MG63 (cell line): Measurements from ENCODE around the gene TCFL5. TPM values are rescaled to one million over a fixed set of nuclear protein-coding genes. Genes with fewer than 3 reads are reported as not detected.

ENCODE experiments used
- DNase-seq: peaks from one replicate; pipeline ENCODE4 v3.0.0-alpha.2; 2020
- H3K27me3 ChIP-seq: fragments of 250-450 bp; sonication (Bioruptor Pico); 2 replicates; pipeline ENCODE4 v1.5.1; 2020; ENCODE audit warnings: mild to moderate bottlenecking, moderate library complexity
- H3K36me3 ChIP-seq: fragments of 250-450 bp; sonication (Bioruptor Pico); 2 replicates; pipeline ENCODE4 v1.5.1; 2020; ENCODE audit warnings: mild to moderate bottlenecking, moderate library complexity
- H3K4me3 ChIP-seq: fragments of 250-450 bp; sonication (Bioruptor Pico); 2 replicates; pipeline ENCODE4 v1.5.1; 2020; ENCODE audit warnings: mild to moderate bottlenecking, moderate library complexity
- H3K9me3 ChIP-seq: fragments of 250-450 bp; sonication (Bioruptor Pico); 2 replicates; pipeline ENCODE4 v1.5.1; 2020; ENCODE audit warnings: mild to moderate bottlenecking, moderate library complexity
- total RNA-seq: library from RNA; depleted of rRNA; stranded (reverse); fragments of >200 nt; shearing (Covaris generic); gene quantifications from 2 replicates; pipeline ENCODE4 v1.2.3, GENCODE V29; 2014; ENCODE audit warnings: low replicate concordance

The TCFL5 gene
- total RNA-seq, 1 experiment from 2014 or later: 25.4 TPM

GRCh38 chr20:62825333-62825985, 36.2 kb downstream of the TCFL5 start:
- Histone ChIP-seq H3K36me3 (no peaks in the 10 kb centered on the region), H3K4me3 (no peak overlapping the region), H3K9me3 (no peaks in the 10 kb centered on the region), H3K27me3 (no peaks in the 10 kb centered on the region)
- no peak for DNase-seq

GRCh38 chr20:62824476-62825332, 36.9 kb downstream of the TCFL5 start:
- H3K4me3 ChIP-seq: peak overlapping the region; percentile 37

GRCh38 chr20:62823688-62824475, 37.7 kb downstream of the TCFL5 start:
- Histone ChIP-seq H3K4me3 (no peak overlapping the region), H3K27me3 (no peaks in the 10 kb centered on the region), H3K36me3 (no peaks in the 10 kb centered on the region), H3K9me3 (no peaks in the 10 kb centered on the region)
- DNase-seq: no peak

More at GRCh38 chr20:62824476-62825332, 36.9 kb downstream of the TCFL5 start:
- H3K9me3 ChIP-seq: no peaks in the 10 kb centered on the region
- DNase-seq: peak; percentile 67
- no peaks in the 10 kb centered on the region for H3K36me3 ChIP-seq
- no peaks in the 10 kb centered on the region for H3K27me3 ChIP-seq

- no peaks in the 10 kb centered on the region for H3K9me3 ChIP-seq
- no peak for DNase-seq
- H3K4me3 ChIP-seq: no peak overlapping the region
- no peaks in the 10 kb centered on the region for H3K27me3 ChIP-seq
- H3K36me3 ChIP-seq: no peaks in the 10 kb centered on the region
Measured at GRCh38 chr20:62822788-62823651, 38.6 kb downstream of the TCFL5 start.

GRCh38 chr20:62822239-62822787, 39.3 kb downstream of the TCFL5 start:
- Histone ChIP-seq H3K4me3 (no peak overlapping the region), H3K9me3 (no peaks in the 10 kb centered on the region), H3K36me3 (no peaks in the 10 kb centered on the region), H3K27me3 (no peaks in the 10 kb centered on the region)
- DNase-seq: no peak

- no peaks in the 10 kb centered on the region for H3K27me3 ChIP-seq
- no peaks in the 10 kb centered on the region for H3K36me3 ChIP-seq
- no peak for DNase-seq
- H3K9me3 ChIP-seq: no peaks in the 10 kb centered on the region
- H3K4me3 ChIP-seq: no peak overlapping the region
Measured at GRCh38 chr20:62821726-62822210, 39.9 kb downstream of the TCFL5 start.

GRCh38 chr20:62820962-62821725, 40.5 kb downstream of the TCFL5 start:
- no peak for DNase-seq
- Histone ChIP-seq H3K9me3 (no peaks in the 10 kb centered on the region), H3K27me3 (peaks cover 5% of the 10 kb centered on the region), H3K4me3 (no peak overlapping the region), H3K36me3 (no peaks in the 10 kb centered on the region)

GRCh38 chr20:62820208-62820961, 41.2 kb downstream of the TCFL5 start:
- Histone ChIP-seq H3K9me3 (no peaks in the 10 kb centered on the region), H3K4me3 (no peak overlapping the region), H3K36me3 (no peaks in the 10 kb centered on the region), H3K27me3 (peaks cover 11% of the 10 kb centered on the region)
- DNase-seq: no peak

GRCh38 chr20:62819494-62820174, 42.0 kb downstream of the TCFL5 start:
- Histone ChIP-seq H3K36me3 (no peaks in the 10 kb centered on the region), H3K27me3 (peaks cover 11% of the 10 kb centered on the region), H3K4me3 (no peak overlapping the region), H3K9me3 (no peaks in the 10 kb centered on the region)
- peak; percentile 78 for DNase-seq

- H3K4me3 ChIP-seq: no peak overlapping the region
- no peaks in the 10 kb centered on the region for H3K9me3 ChIP-seq
- peaks cover 3% of the 10 kb centered on the region for H3K36me3 ChIP-seq
- peak; percentile 64 for DNase-seq
- H3K27me3 ChIP-seq: peaks cover 11% of the 10 kb centered on the region
Measured at GRCh38 chr20:62818592-62819493, 42.8 kb downstream of the TCFL5 start.

GRCh38 chr20:62817975-62818591, 43.5 kb downstream of the TCFL5 start:
- Histone ChIP-seq H3K9me3 (no peaks in the 10 kb centered on the region), H3K27me3 (peaks cover 11% of the 10 kb centered on the region), H3K36me3 (peaks cover 7% of the 10 kb centered on the region), H3K4me3 (no peak overlapping the region)
- no peak for DNase-seq

GRCh38 chr20:62816884-62817873, 44.4 kb downstream of the TCFL5 start, which contains the start of gene COL9A3:
COL9A3 (plus strand) TSS chr20:62817050; CDS start chr20:62817065, 15 bp downstream.
- Histone ChIP-seq H3K36me3 (peaks cover 14% of the 10 kb centered on the region), H3K9me3 (no peaks in the 10 kb centered on the region), H3K4me3 (no peak within 1 kb of the TSS), H3K27me3 (peaks cover 11% of the 10 kb centered on the region)
- no peak for DNase-seq
